A549 (cell line): ENCODE data around the gene DBNDD2. TPM values are rescaled to one million over a fixed set of nuclear protein-coding genes. Genes with fewer than 3 reads are reported as not detected.

Experiments used
- ATAC-seq, 2 experiments: fragments of 200-7000 bp in 1 of 2; fragments of >200 bp in 1 of 2; cut with Nextera tagmentation in 1 of 2; cut with Tn5 transposase in 1 of 2; 3 replicates each; pipeline versions ENCODE4 v1.8.0 to v1.9.1; 2018 to 2020; ENCODE audit warnings: mild to moderate bottlenecking in 1 of 2, moderate library complexity in 1 of 2
- CTCF ChIA-PET: fragments of 300-600 bp; sonication (Branson Sonifier 250); formaldehyde crosslinking; extraction: SDS; loops from one replicate; lab custom pipeline; 2021; ENCODE audit warnings: antibody characterized with exemption, inconsistent platforms; lab: Yijun Ruan, JAX
- POLR2A ChIA-PET: fragments of 350-600 bp; formaldehyde crosslinking; extraction: SDS; loops from one replicate; lab custom pipeline; 2021; ENCODE audit warnings: antibody characterized with exemption, inconsistent platforms; lab: Yijun Ruan, JAX
- DNase-seq, 2 experiments: peaks; one replicate each; pipeline versions ENCODE4 v3.0.0 to v3.0.0-alpha.2; 2011 to 2016; ENCODE audit warnings: low read depth in 1 of 2, low spot score in 1 of 2
- FAIRE-seq: peaks from 2 replicates; lab custom pipeline; 2011; peaks lifted over from hg19 to GRCh38; lab: Jason Lieb, UNC
- H3K27ac ChIP-seq, 2 experiments: fragments of >200 bp; sonication (Bioruptor Twin); formaldehyde crosslinking; 3 replicates each; pipeline ENCODE4 v1.5.1; 2016 to 2017
- H3K4me1 ChIP-seq: fragments of >200 bp; sonication (Bioruptor Twin); formaldehyde crosslinking; 3 replicates; pipeline ENCODE4 v1.6.1; 2016
- H3K4me2 ChIP-seq: fragments of >200 bp; sonication (Bioruptor Twin); formaldehyde crosslinking; 3 replicates; pipeline ENCODE4 v1.6.1; 2016
- H3K4me3 ChIP-seq: fragments of >200 bp; sonication (Bioruptor Twin); formaldehyde crosslinking; 3 replicates; pipeline ENCODE4 v1.5.1; 2016
- H3K9me3 ChIP-seq: fragments of >200 bp; sonication (Bioruptor Twin); formaldehyde crosslinking; 3 replicates; pipeline ENCODE4 v1.6.1; 2016
- CBX2 ChIP-seq: fragments of 200-600 bp; sonication (generic); IDR thresholded peaks from 2 replicates; pipeline ENCODE4 v1.6.1; 2016; ENCODE audit warnings: low read depth, mild to moderate bottlenecking, borderline replicate concordance
- CEBPB ChIP-seq, 2 experiments: fragments of >200 bp in 1 of 2; sonication (Bioruptor Twin) in 1 of 2; formaldehyde crosslinking in 1 of 2; IDR thresholded peaks; 2 replicates each; pipeline ENCODE4 v1.6.1; 2012 to 2016
- EP300 ChIP-seq, 2 experiments: fragments of >200 bp; sonication (Bioruptor Twin); formaldehyde crosslinking; IDR thresholded peaks; 2 replicates in 1 of 2; 3 replicates in 1 of 2; pipeline ENCODE4 v1.6.1; 2016 to 2017
- ESRRA ChIP-seq: fragments of 150-350 bp; IDR thresholded peaks from 2 replicates; pipeline ENCODE4 v1.6.1; 2014; ENCODE audit warnings: mild to moderate bottlenecking, low read length, borderline replicate concordance
- FOSB ChIP-seq: fragments of 250-450 bp; sonication (Bioruptor Pico); IDR thresholded peaks from 2 replicates; pipeline ENCODE4 v1.5.0; 2020; ENCODE audit warnings: mild to moderate bottlenecking, moderate library complexity
- FOXS1 ChIP-seq: fragments of 250-450 bp; sonication (Bioruptor Pico); IDR thresholded peaks from 2 replicates; pipeline ENCODE4 v1.5.0; 2020; ENCODE audit warnings: mild to moderate bottlenecking, moderate library complexity
- HDAC2 ChIP-seq: fragments of 200-600 bp; sonication (generic); IDR thresholded peaks from 2 replicates; pipeline ENCODE4 v1.6.1; 2016
- HOXB5 ChIP-seq: fragments of 250-450 bp; sonication (Bioruptor Pico); IDR thresholded peaks from 2 replicates; pipeline ENCODE4 v1.5.0; 2020; ENCODE audit warnings: mild to moderate bottlenecking, moderate library complexity
- KDM5A ChIP-seq: fragments of 200-600 bp; sonication (generic); IDR thresholded peaks from 2 replicates; pipeline ENCODE4 v1.6.1; 2016; ENCODE audit warnings: antibody characterized with exemption, mild to moderate bottlenecking
- MYC ChIP-seq: IDR thresholded peaks from 2 replicates; pipeline ENCODE4 v1.6.1; 2012; ENCODE audit warnings: mild to moderate bottlenecking, inconsistent platforms, low read length, improper control_type of control experiment, borderline replicate concordance
- NFE2L2 ChIP-seq: fragments of 150-350 bp; conservative IDR thresholded peaks from 2 replicates; pipeline ENCODE4 v1.6.1; 2014; ENCODE audit warnings: low read length
- NPAS2 ChIP-seq: fragments of 250-450 bp; sonication (Bioruptor Pico); IDR thresholded peaks from 2 replicates; pipeline ENCODE4 v1.8.0; 2022; ENCODE audit warnings: mild to moderate bottlenecking, moderate library complexity, borderline replicate concordance
- PHF8 ChIP-seq: fragments of 200-600 bp; sonication (generic); IDR thresholded peaks from 2 replicates; pipeline ENCODE4 v1.6.1; 2016; ENCODE audit warnings: low read depth, mild to moderate bottlenecking, antibody characterized with exemption, moderate library complexity, borderline replicate concordance
- RAD21 ChIP-seq, 2 experiments: fragments of >200 bp in 1 of 2; sonication (Bioruptor Twin) in 1 of 2; formaldehyde crosslinking in 1 of 2; IDR thresholded peaks in 1 of 2; conservative IDR thresholded peaks in 1 of 2; 2 replicates in 1 of 2; 3 replicates in 1 of 2; pipeline ENCODE4 v1.6.1; 2012 to 2018; ENCODE audit warnings: inconsistent platforms in 1 of 2
- TFCP2L1 ChIP-seq: fragments of 250-450 bp; sonication (Bioruptor Pico); IDR thresholded peaks from 2 replicates; pipeline ENCODE4 v1.5.0; 2021; ENCODE audit warnings: mild to moderate bottlenecking
- ZSCAN20 ChIP-seq: fragments of 250-450 bp; sonication (Bioruptor Pico); IDR thresholded peaks from 2 replicates; pipeline ENCODE4 v1.8.0; 2022; ENCODE audit warnings: mild to moderate bottlenecking, moderate library complexity
- WGBS: methylation state at CpG from one replicate; pipeline ENCODE4 v1.1.6; 2017; ENCODE audit errors: missing lambda C conversion rate; 5-methylcytosine and 5-hydroxymethylcytosine counted together
- polyA plus RNA-seq, 4 experiments: library from polyadenylated mRNA; depleted of rRNA in 3 of 4; stranded (reverse); fragments of >200 nt; fragmentation: RNase III in 1 of 4; extraction: RNeasy Plus Mini Kit Qiagen cat#74134 plus additional on column Dnase treatment in 1 of 4; gene quantifications; 2 replicates in 3 of 4; 3 replicates in 1 of 4; pipeline ENCODE4 v1.2.3, GENCODE V29; 2011 to 2017
- TF ChIP-seq, protein P1 (sequence below): IDR thresholded peaks from 2 replicates; pipeline ENCODE4 v1.6.1; 2012; ENCODE audit warnings: low read depth, borderline replicate concordance
- TF ChIP-seq, protein P2 (sequence below): IDR thresholded peaks from 2 replicates; pipeline ENCODE4 v1.6.1; 2012
- TF ChIP-seq, protein P3 (sequence below): fragments of >200 bp; sonication (Bioruptor Twin); formaldehyde crosslinking; IDR thresholded peaks from 3 replicates; pipeline ENCODE4 v1.5.1; 2016
- TF ChIP-seq, protein P4 (sequence below): IDR thresholded peaks from 2 replicates; pipeline ENCODE4 v1.6.1; 2012
- TF ChIP-seq, protein P5 (sequence below): fragments of 200-600 bp; sonication (generic); IDR thresholded peaks from 2 replicates; pipeline ENCODE4 v1.6.1; 2016; ENCODE audit warnings: antibody characterized with exemption, mild to moderate bottlenecking, moderate library complexity
- TF ChIP-seq, protein P6 (sequence below): fragments of 250-450 bp; sonication (Bioruptor Pico); IDR thresholded peaks from 2 replicates; pipeline ENCODE4 v1.5.0; 2020; ENCODE audit warnings: low read depth, mild to moderate bottlenecking, moderate library complexity

Gene DBNDD2
- polyA plus RNA-seq, 2 of the 4 experiments (the other 2 are of a cell fraction), result 6.5 to 20.9 TPM

DNA sequence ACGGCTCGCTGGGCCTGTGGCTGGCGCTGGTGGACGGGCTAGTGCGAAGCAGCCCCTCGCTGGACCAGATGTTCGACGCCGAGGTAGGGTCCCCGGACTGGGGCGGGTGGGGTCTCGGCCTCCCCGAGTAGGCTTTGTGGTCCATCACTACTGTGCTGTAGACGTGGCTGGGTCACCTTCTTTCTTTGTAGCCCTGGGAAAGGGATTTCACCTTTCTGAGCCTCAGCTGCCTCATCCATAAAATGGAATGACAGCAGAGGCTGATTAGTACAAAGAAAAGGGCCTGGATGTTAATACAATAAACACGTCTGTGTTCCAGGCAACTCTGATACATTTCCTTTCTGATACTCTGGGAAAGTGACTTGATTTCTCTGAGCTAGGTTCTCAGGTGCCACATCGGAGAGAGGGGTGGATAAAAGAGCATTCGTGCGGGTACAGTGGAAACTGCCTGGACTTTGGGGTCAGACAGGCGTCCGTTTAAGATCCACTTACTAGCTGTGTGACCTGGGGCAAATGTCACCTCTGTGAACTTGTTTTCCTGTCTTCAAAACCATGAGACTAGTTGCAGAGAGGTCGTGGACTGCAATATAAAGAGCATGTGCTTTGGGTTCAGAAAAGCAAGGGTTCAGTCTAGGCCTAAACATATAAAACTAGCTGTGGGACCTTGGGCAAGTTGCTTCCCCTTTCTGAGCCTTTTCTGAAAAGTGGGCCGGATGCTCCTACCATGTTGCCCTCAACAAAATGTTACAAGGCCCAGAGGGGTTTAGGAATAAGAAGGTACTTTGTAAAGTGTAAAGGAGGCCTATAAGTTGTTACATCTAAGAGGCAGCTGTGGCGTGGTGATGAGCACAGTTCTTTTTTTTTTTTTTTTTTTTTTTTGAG, 44.2 kb upstream of the DBNDD2 start:
- POLR2A ChIA-PET, result interaction anchor here (0.5 to 2.2 kb wide), 13 partner anchors 10 to 570 kb away, joined by 3 to 35 read pairs (median 6); partner anchors contain the start of genes PIGT and SDC4
- CTCF ChIA-PET, result interaction anchor here (0.7 to 9.2 kb wide), 35 partner anchors 10 to 599 kb away, joined by 3 to 159 read pairs (median 7); partner anchors contain the start of genes DNTTIP1, SDC4 and WFDC3
- ATAC-seq (no peak), FAIRE-seq (no peak), DNase-seq (no peak)
- 37% methylated on average over 15 of the region's 23 CpGs for WGBS
- Histone ChIP-seq H3K9me3 (no peaks in the 10 kb centered on the region), H3K27ac (peak overlapping the region; percentile 95 to 97), H3K4me2 (peak overlapping the region; percentile 84), H3K4me3 (peak overlapping the region; percentile 64), H3K4me1 (peaks cover 18% of the 10 kb centered on the region; the same call in 2 of the 3 replicates)
- no peak for TF ChIP-seq NFE2L2
- TF ChIP-seq HOXB5 (CRISPR knock-in tag), result no peak
- TF ChIP-seq, protein P1, sequence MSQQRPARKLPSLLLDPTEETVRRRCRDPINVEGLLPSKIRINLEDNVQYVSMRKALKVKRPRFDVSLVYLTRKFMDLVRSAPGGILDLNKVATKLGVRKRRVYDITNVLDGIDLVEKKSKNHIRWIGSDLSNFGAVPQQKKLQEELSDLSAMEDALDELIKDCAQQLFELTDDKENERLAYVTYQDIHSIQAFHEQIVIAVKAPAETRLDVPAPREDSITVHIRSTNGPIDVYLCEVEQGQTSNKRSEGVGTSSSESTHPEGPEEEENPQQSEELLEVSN, result no peak
- TF ChIP-seq ESRRA, result no peak
- TF ChIP-seq CEBPB (IDR thresholded peaks at IDR 0.05), result no peak
- TF ChIP-seq, protein P2, sequence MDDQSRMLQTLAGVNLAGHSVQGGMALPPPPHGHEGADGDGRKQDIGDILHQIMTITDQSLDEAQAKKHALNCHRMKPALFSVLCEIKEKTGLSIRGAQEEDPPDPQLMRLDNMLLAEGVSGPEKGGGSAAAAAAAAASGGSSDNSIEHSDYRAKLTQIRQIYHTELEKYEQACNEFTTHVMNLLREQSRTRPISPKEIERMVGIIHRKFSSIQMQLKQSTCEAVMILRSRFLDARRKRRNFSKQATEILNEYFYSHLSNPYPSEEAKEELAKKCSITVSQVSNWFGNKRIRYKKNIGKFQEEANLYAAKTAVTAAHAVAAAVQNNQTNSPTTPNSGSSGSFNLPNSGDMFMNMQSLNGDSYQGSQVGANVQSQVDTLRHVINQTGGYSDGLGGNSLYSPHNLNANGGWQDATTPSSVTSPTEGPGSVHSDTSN, result no peak
- TF ChIP-seq, protein P3, sequence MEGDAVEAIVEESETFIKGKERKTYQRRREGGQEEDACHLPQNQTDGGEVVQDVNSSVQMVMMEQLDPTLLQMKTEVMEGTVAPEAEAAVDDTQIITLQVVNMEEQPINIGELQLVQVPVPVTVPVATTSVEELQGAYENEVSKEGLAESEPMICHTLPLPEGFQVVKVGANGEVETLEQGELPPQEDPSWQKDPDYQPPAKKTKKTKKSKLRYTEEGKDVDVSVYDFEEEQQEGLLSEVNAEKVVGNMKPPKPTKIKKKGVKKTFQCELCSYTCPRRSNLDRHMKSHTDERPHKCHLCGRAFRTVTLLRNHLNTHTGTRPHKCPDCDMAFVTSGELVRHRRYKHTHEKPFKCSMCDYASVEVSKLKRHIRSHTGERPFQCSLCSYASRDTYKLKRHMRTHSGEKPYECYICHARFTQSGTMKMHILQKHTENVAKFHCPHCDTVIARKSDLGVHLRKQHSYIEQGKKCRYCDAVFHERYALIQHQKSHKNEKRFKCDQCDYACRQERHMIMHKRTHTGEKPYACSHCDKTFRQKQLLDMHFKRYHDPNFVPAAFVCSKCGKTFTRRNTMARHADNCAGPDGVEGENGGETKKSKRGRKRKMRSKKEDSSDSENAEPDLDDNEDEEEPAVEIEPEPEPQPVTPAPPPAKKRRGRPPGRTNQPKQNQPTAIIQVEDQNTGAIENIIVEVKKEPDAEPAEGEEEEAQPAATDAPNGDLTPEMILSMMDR, result no peak
- TF ChIP-seq RAD21 (conservative IDR thresholded peaks at IDR 0.05 in 1 of 2, IDR thresholded peaks at IDR 0.05 in 1 of 2), result no peak
- TF ChIP-seq KDM5A, result no peak
- no peak for TF ChIP-seq NPAS2 (CRISPR knock-in tag)

DNA sequence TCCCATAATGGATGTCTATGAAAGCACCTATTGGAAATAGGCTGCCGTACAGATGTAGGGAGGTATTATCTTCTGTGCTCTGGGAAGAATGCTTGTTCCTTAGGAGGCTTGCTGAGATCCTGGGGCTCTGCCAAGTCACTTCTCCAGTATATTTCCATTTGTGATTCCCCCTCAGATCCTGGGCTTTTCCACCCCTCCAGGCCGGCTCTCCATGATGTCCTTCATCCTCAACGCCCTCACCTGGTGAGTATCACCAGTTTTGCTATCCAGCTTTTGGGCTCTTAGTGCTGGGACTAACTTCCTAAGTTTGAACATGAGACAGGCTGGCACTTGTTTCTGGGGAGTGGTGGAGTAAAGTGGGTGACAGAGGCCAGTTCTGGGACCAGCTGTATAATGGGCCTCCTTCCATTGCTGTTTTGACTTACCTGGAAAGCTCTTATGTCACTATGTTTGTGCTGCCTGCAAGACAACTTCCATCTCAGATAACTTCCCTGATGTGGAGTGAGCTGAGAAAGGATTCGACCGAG, 42.6 kb upstream of the DBNDD2 start:
- Histone ChIP-seq H3K9me3 (no peaks in the 10 kb centered on the region), H3K4me1 (peaks cover 4% of the 10 kb centered on the region; the same call in 1 of the 3 replicates), H3K4me2 (no peak overlapping the region), H3K27ac (no peak overlapping the region), H3K4me3 (no peak overlapping the region)
- CTCF ChIA-PET, result interaction anchor here (0.7 to 12.1 kb wide), 9 partner anchors 9 to 85 kb away, joined by 3 to 159 read pairs (median 11); no protein-coding TSS in a partner anchor
- ATAC-seq (no peak), DNase-seq (no peak), FAIRE-seq (no peak)
- POLR2A ChIA-PET, result no interaction called here
- 96% methylated on average over 5 of the region's 5 CpGs for WGBS
- TF ChIP-seq, protein P4, sequence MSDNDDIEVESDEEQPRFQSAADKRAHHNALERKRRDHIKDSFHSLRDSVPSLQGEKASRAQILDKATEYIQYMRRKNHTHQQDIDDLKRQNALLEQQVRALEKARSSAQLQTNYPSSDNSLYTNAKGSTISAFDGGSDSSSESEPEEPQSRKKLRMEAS, result no peak
- TF ChIP-seq HDAC2 (no peak), PHF8 (no peak), ZSCAN20 (no peak), CBX2 (no peak), EP300 (IDR thresholded peaks at IDR 0.05) (no peak), HOXB5 (CRISPR knock-in tag) (no peak), TFCP2L1 (CRISPR knock-in tag) (no peak), FOSB (CRISPR knock-in tag) (no peak), ESRRA (no peak), FOXS1 (CRISPR knock-in tag) (no peak), CEBPB (IDR thresholded peaks at IDR 0.05) (no peak), MYC (no peak)
- TF ChIP-seq, protein P5, sequence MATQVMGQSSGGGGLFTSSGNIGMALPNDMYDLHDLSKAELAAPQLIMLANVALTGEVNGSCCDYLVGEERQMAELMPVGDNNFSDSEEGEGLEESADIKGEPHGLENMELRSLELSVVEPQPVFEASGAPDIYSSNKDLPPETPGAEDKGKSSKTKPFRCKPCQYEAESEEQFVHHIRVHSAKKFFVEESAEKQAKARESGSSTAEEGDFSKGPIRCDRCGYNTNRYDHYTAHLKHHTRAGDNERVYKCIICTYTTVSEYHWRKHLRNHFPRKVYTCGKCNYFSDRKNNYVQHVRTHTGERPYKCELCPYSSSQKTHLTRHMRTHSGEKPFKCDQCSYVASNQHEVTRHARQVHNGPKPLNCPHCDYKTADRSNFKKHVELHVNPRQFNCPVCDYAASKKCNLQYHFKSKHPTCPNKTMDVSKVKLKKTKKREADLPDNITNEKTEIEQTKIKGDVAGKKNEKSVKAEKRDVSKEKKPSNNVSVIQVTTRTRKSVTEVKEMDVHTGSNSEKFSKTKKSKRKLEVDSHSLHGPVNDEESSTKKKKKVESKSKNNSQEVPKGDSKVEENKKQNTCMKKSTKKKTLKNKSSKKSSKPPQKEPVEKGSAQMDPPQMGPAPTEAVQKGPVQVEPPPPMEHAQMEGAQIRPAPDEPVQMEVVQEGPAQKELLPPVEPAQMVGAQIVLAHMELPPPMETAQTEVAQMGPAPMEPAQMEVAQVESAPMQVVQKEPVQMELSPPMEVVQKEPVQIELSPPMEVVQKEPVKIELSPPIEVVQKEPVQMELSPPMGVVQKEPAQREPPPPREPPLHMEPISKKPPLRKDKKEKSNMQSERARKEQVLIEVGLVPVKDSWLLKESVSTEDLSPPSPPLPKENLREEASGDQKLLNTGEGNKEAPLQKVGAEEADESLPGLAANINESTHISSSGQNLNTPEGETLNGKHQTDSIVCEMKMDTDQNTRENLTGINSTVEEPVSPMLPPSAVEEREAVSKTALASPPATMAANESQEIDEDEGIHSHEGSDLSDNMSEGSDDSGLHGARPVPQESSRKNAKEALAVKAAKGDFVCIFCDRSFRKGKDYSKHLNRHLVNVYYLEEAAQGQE, result no peak
- TF ChIP-seq, protein P6, sequence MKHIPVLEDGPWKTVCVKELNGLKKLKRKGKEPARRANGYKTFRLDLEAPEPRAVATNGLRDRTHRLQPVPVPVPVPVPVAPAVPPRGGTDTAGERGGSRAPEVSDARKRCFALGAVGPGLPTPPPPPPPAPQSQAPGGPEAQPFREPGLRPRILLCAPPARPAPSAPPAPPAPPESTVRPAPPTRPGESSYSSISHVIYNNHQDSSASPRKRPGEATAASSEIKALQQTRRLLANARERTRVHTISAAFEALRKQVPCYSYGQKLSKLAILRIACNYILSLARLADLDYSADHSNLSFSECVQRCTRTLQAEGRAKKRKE (CRISPR knock-in tag), result no peak
- TF ChIP-seq, protein P3, result no peak
